Ovary (tissue), 9 donors: Measurements from ENCODE around the gene ITLN2. TPM values are rescaled to one million over a fixed set of nuclear protein-coding genes. Genes with fewer than 3 reads are reported as not detected.

Source experiments
- DNase-seq, 5 donors: peaks; one replicate each; pipeline ENCODE4 v3.0.0-alpha.2; 2019 to 2020
- H3K27ac ChIP-seq, 2 donors: fragments of 200-600 bp; one replicate each; pipeline versions ENCODE4 v1.5.1 to v1.8.0; 2019 to 2022
- H3K27me3 ChIP-seq: fragments of 200-600 bp; one replicate; pipeline ENCODE4 v1.8.0; 2022
- H3K36me3 ChIP-seq: fragments of 200-600 bp; sonication (generic); one replicate; pipeline ENCODE4 v1.5.1; 2019
- H3K4me1 ChIP-seq: one replicate; pipeline ENCODE4 v1.8.1; 2013; ENCODE audit warnings: mild to moderate bottlenecking, moderate library complexity; ENCODE audit not compliant: insufficient read depth
- H3K4me3 ChIP-seq: fragments of 200-600 bp; sonication (generic); one replicate; pipeline ENCODE4 v1.5.1; 2017
- H3K9me3 ChIP-seq, 2 donors: fragments of 200-600 bp in 1 of 2; sonication (generic) in 1 of 2; one replicate each; pipeline versions ENCODE4 v1.5.1 to v1.8.1; 2013 to 2019; ENCODE audit warnings: mild to moderate bottlenecking in 1 of 2, moderate library complexity in 1 of 2
- CTCF ChIP-seq, 3 donors: fragments of 450-650 bp in 2 of 3; fragments of 200-600 bp in 1 of 3; IDR thresholded peaks; one replicate each; pipeline versions ENCODE4 v1.5.1 to v1.8.0; 2016 to 2022; ENCODE audit warnings: antibody characterized with exemption in 3 of 3, mild to moderate bottlenecking in 1 of 3
- EP300 ChIP-seq: sonication (generic); formaldehyde crosslinking; IDR thresholded peaks from one replicate; pipeline ENCODE4 v1.6.1; 2017; ENCODE audit warnings: antibody characterized with exemption
- POLR2A ChIP-seq: fragments of 450-650 bp; IDR thresholded peaks from one replicate; pipeline ENCODE4 v1.6.1; 2017; ENCODE audit warnings: antibody characterized with exemption, mild to moderate bottlenecking, moderate library complexity
- WGBS, 3 donors: extraction: QIAGEN DNeasy Blood & Tissue Kit in 1 of 3; methylation state at CpG; one replicate each; pipeline versions ENCODE4 v1.1.5 to v1.1.7; 2013 to 2017; 5-methylcytosine and 5-hydroxymethylcytosine counted together
- intact Hi-C, 4 donors: fragments of 100-400 bp; cut with DNase I; formaldehyde crosslinking; loops; one replicate each; pipeline versions ENCODE4 v1.11.0 to v1.15.1; 2022 to 2023
- polyA plus RNA-seq, 2 donors: library from polyadenylated mRNA; stranded (reverse); fragments of 200-250 nt in 1 of 2; fragments of 350-450 nt in 1 of 2; fragmentation: Illumina TruSeq in 1 of 2; extraction: RNeasy Lipid Tissue Mini Kit (QIAGEN cat#74804) in 1 of 2; gene quantifications; one replicate each; pipeline ENCODE4 v1.2.3, GENCODE V29; 2013 to 2014
- total RNA-seq, 7 donors: library from RNA; depleted of rRNA in 2 of 7; stranded (reverse); fragments of >200 nt in 2 of 7; fragmentation: NEBNext Ultra II Directional in 3 of 7; extraction: Animal tissue kit (Norgen Biotek cat#: 25700) in 3 of 7; gene quantifications; one replicate each; pipeline versions ENCODE4 v1.1.0 to v1.2.4, GENCODE V29; 2016 to 2023
- donor health status: DM: no; HTN: no; CAD: no; lungs with moderate emphysema.
- donor health status: DM: no; HTN: no; CAD: no.
- donor health status: Bipolar disorder and iron deficiency.
- donor health status: DM: yes; HTN: yes; CAD: no.
- donor health status: DM: no; HTN: no; CAD: no.
- donor health status: DM: yes; HTN: yes; CAD: no.

Gene ITLN2
- total and polyA plus RNA-seq, 9 donors = 0.53 to 7.6 (median 2.3) TPM

- TF ChIP-seq CTCF (IDR thresholded peaks at IDR 0.05) (no peak), POLR2A (no peak), EP300 (no peak)
- Histone ChIP-seq H3K27me3 (no peaks in the 10 kb centered on the region), H3K4me3 (no peak overlapping the region), H3K36me3 (no peaks in the 10 kb centered on the region), H3K27ac (no peak overlapping the region), H3K4me1 (no peaks in the 10 kb centered on the region), H3K9me3 (no peaks in the 10 kb centered on the region)
- peak; percentile 54 to 73 (median 69) for DNase-seq
- WGBS, 3 donors = 2 to 19% (median 4%) methylated on average over 11 of the region's 11 CpGs
- intact Hi-C loops = no loop called here
Measured at GRCh38 chr1:160978510-160978927, 23.9 kb upstream of the ITLN2 start.

- TF ChIP-seq POLR2A (no peak), CTCF (IDR thresholded peaks at IDR 0.05) (no peak), EP300 (no peak)
- no peaks in the 10 kb centered on the region for H3K4me1 ChIP-seq
- no peaks in the 10 kb centered on the region for H3K27me3 ChIP-seq
- WGBS, 3 donors = 96 to 97% (median 96%) methylated on average over 2 of the region's 2 CpGs
- H3K9me3 ChIP-seq = no peaks in the 10 kb centered on the region
- H3K27ac ChIP-seq = no peak overlapping the region
- H3K36me3 ChIP-seq = no peaks in the 10 kb centered on the region
- intact Hi-C loops = no loop called here
- DNase-seq = no peak
- no peak overlapping the region for H3K4me3 ChIP-seq
Measured at GRCh38 chr1:160975026-160975425, 20.4 kb upstream of the ITLN2 start.

GRCh38 chr1:160973491-160973890 is 18.9 kb upstream of the ITLN2 start:
- Histone ChIP-seq H3K4me1 (no peaks in the 10 kb centered on the region), H3K4me3 (no peak overlapping the region), H3K27me3 (no peaks in the 10 kb centered on the region), H3K36me3 (no peaks in the 10 kb centered on the region), H3K27ac (no peak overlapping the region), H3K9me3 (no peaks in the 10 kb centered on the region)
- intact Hi-C loops = no loop called here
- 93 to 96% (median 93%) methylated on average over 4 of the region's 4 CpGs for WGBS, 3 donors
- DNase-seq = no peak
- TF ChIP-seq POLR2A = no peak

GRCh38 chr1:160972939-160973338 is 18.3 kb upstream of the ITLN2 start:
- H3K4me1 ChIP-seq = no peaks in the 10 kb centered on the region
- H3K27me3 ChIP-seq = no peaks in the 10 kb centered on the region

GRCh38 chr1:160971618-160972056 is 17.0 kb upstream of the ITLN2 start:
- 47 to 60% (median 50%) methylated on average over 6 of the region's 6 CpGs for WGBS, 3 donors
- no peaks in the 10 kb centered on the region for H3K36me3 ChIP-seq
- H3K27me3 ChIP-seq = no peaks in the 10 kb centered on the region
- H3K4me3 ChIP-seq = no peak overlapping the region
- intact Hi-C loops = no loop called here
- no peak for DNase-seq
- no peak overlapping the region for H3K27ac ChIP-seq
- H3K9me3 ChIP-seq = no peaks in the 10 kb centered on the region
- no peak for TF ChIP-seq CTCF (IDR thresholded peaks at IDR 0.05)
- no peak for TF ChIP-seq EP300
- no peak for TF ChIP-seq POLR2A
- H3K4me1 ChIP-seq = no peaks in the 10 kb centered on the region

More at GRCh38 chr1:160972939-160973338, 18.3 kb upstream of the ITLN2 start:
- no peaks in the 10 kb centered on the region for H3K36me3 ChIP-seq
- H3K4me3 ChIP-seq = no peak overlapping the region
- no peak overlapping the region for H3K27ac ChIP-seq
- no peaks in the 10 kb centered on the region for H3K9me3 ChIP-seq
- intact Hi-C loops = no loop called here
- whole genome bisulfite sequencing, 3 donors = 44 to 81% (median 50%) methylated on average over 3 of the region's 3 CpGs
- DNase-seq = no peak
- TF ChIP-seq CTCF (IDR thresholded peaks at IDR 0.05) (no peak), POLR2A (no peak), EP300 (no peak)
